Coronary artery (tissue), 2 donors: ENCODE data around the gene ATXN1.

Experiments used
- DNase-seq: peaks from one replicate; pipeline ENCODE4 v3.0.0-alpha.2; 2017; ENCODE audit warnings: low spot score
- H3K27ac ChIP-seq, 2 donors: fragments of 200-600 bp; sonication (generic); one replicate each; pipeline ENCODE4 v1.5.1; 2016 to 2019
- H3K4me3 ChIP-seq: fragments of 200-600 bp; sonication (generic); 2 replicates; pipeline ENCODE4 v1.5.1; 2016; ENCODE audit warnings: mild to moderate bottlenecking, moderate library complexity
- CTCF ChIP-seq: fragments of 200-600 bp; sonication (generic); IDR thresholded peaks from one replicate; pipeline ENCODE4 v1.5.1; 2019; ENCODE audit warnings: antibody characterized with exemption

The ATXN1 gene

GRCh38 chr6:16301511-16301910, 459.7 kb downstream of the ATXN1 start:
- no peak for DNase-seq
- no peak for TF ChIP-seq CTCF
- Histone ChIP-seq H3K27ac (no peak overlapping the region), H3K4me3 (no peak overlapping the region)

GRCh38 chr6:16299861-16300260, 461.4 kb downstream of the ATXN1 start:
- Histone ChIP-seq H3K4me3 (no peak overlapping the region), H3K27ac (no peak overlapping the region)
- no peak for DNase-seq
- no peak for TF ChIP-seq CTCF

GRCh38 chr6:16296061-16296670, 465.1 kb downstream of the ATXN1 start:
- no peak overlapping the region for H3K27ac ChIP-seq

GRCh38 chr6:16295471-16295870, 465.8 kb downstream of the ATXN1 start:
- no peak overlapping the region for H3K27ac ChIP-seq
- no peak for TF ChIP-seq CTCF
- H3K4me3 ChIP-seq: no peak overlapping the region
- DNase-seq: no peak

More at GRCh38 chr6:16296061-16296670, 465.1 kb downstream of the ATXN1 start:
- no peak overlapping the region for H3K4me3 ChIP-seq
- no peak for DNase-seq
- TF ChIP-seq CTCF: no peak

- no peak for DNase-seq
- Histone ChIP-seq H3K4me3 (no peak overlapping the region), H3K27ac (no peak overlapping the region)
- TF ChIP-seq CTCF: no peak
Measured at GRCh38 chr6:16295060-16295459, 466.2 kb downstream of the ATXN1 start.

GRCh38 chr6:16294371-16294770, 466.9 kb downstream of the ATXN1 start:
- no peak for DNase-seq
- Histone ChIP-seq H3K27ac (no peak overlapping the region), H3K4me3 (no peak overlapping the region)
- TF ChIP-seq CTCF: no peak

- no peak for DNase-seq
- no peak for TF ChIP-seq CTCF
- Histone ChIP-seq H3K27ac (no peak overlapping the region), H3K4me3 (no peak overlapping the region)
Measured at GRCh38 chr6:16292942-16293341, 468.3 kb downstream of the ATXN1 start.
